HepG2 (cell line): ENCODE results near the gene TEX14. TPM values are rescaled to one million over a fixed set of nuclear protein-coding genes. Genes with fewer than 3 reads are reported as not detected.

Experiments
- ATRX ChIP-seq: sonication (generic); formaldehyde crosslinking; IDR thresholded peaks from 2 replicates; pipeline ENCODE4 v1.4.0; 2020; ENCODE audit warnings: missing genetic modification reagents, borderline replicate concordance
- CREBL2 ChIP-seq: sonication (generic); formaldehyde crosslinking; IDR thresholded peaks from 2 replicates; pipeline ENCODE4 v1.8.1; 2023; ENCODE audit warnings: missing genetic modification reagents, mild to moderate bottlenecking, borderline replicate concordance
- DNMT1 ChIP-seq: sonication (generic); formaldehyde crosslinking; IDR thresholded peaks from 2 replicates; pipeline ENCODE4 v1.5.1; 2020; ENCODE audit warnings: mild to moderate bottlenecking, missing genetic modification reagents
- ELK4 ChIP-seq: sonication (generic); formaldehyde crosslinking; IDR thresholded peaks from 2 replicates; pipeline ENCODE4 v1.9.0; 2021; ENCODE audit warnings: missing genetic modification reagents, borderline replicate concordance
- ERF ChIP-seq: IDR thresholded peaks from 2 replicates; pipeline ENCODE4 v1.6.1; 2018; ENCODE audit warnings: missing biosample characterization, missing genetic modification reagents
- HNRNPK ChIP-seq: fragments of 200-400 bp; formaldehyde crosslinking; IDR thresholded peaks from 2 replicates; pipeline ENCODE4 v1.6.1; 2018; ENCODE audit warnings: low read length, low read depth, moderate library complexity, mild to moderate bottlenecking; ENCODE audit not compliant: poor library complexity, severe bottlenecking
- MIER2 ChIP-seq: IDR thresholded peaks from 2 replicates; pipeline ENCODE4 v1.6.1; 2016; ENCODE audit warnings: missing biosample characterization, missing genetic modification reagents
- NR0B2 ChIP-seq: sonication (generic); formaldehyde crosslinking; IDR thresholded peaks from 2 replicates; pipeline ENCODE4 v1.4.0; 2020; ENCODE audit warnings: mild to moderate bottlenecking, missing genetic modification reagents
- REXO4 ChIP-seq: sonication (generic); formaldehyde crosslinking; IDR thresholded peaks from 2 replicates; pipeline ENCODE4 v1.8.0; 2022; ENCODE audit warnings: missing genetic modification reagents, mild to moderate bottlenecking, borderline replicate concordance
- TCF12 ChIP-seq, 2 experiments: fragments of 450-650 bp in 1 of 2; sonication (generic) in 1 of 2; formaldehyde crosslinking in 1 of 2; IDR thresholded peaks; 2 replicates each; pipeline versions ENCODE4 v1.6.1 to v1.8.0; 2017 to 2022; ENCODE audit warnings: antibody characterized with exemption in 1 of 2, mild to moderate bottlenecking in 1 of 2, missing genetic modification reagents in 1 of 2, moderate library complexity in 1 of 2
- XBP1 ChIP-seq: sonication (generic); formaldehyde crosslinking; IDR thresholded peaks from 2 replicates; pipeline ENCODE4 v1.5.0; 2020; ENCODE audit warnings: missing genetic modification reagents
- ZFP90 ChIP-seq: sonication (generic); formaldehyde crosslinking; IDR thresholded peaks from 2 replicates; pipeline ENCODE4 v1.8.0; 2022; ENCODE audit warnings: missing genetic modification reagents, mild to moderate bottlenecking, inconsistent platforms, borderline replicate concordance
- ZFX ChIP-seq: sonication (generic); formaldehyde crosslinking; IDR thresholded peaks from 2 replicates; pipeline ENCODE4 v1.4.0; 2020; ENCODE audit warnings: mild to moderate bottlenecking, low read depth, missing genetic modification reagents, moderate library complexity
- ZNF263 ChIP-seq: sonication (generic); formaldehyde crosslinking; IDR thresholded peaks from 2 replicates; pipeline ENCODE4 v1.4.0; 2020; ENCODE audit warnings: missing genetic modification reagents
- ZNF318 ChIP-seq: sonication (generic); formaldehyde crosslinking; IDR thresholded peaks from 2 replicates; pipeline ENCODE4 v1.4.0; 2020; ENCODE audit warnings: mild to moderate bottlenecking, missing genetic modification reagents
- ZNF451 ChIP-seq: sonication (generic); formaldehyde crosslinking; IDR thresholded peaks from 2 replicates; pipeline ENCODE4 v1.5.0; 2020; ENCODE audit warnings: mild to moderate bottlenecking, missing genetic modification reagents
- ZNF766 ChIP-seq: sonication (generic); formaldehyde crosslinking; IDR thresholded peaks from 2 replicates; pipeline ENCODE4 v1.5.0; 2020; ENCODE audit warnings: missing genetic modification reagents, borderline replicate concordance
- ZNF839 ChIP-seq: sonication (generic); formaldehyde crosslinking; IDR thresholded peaks from 2 replicates; pipeline ENCODE4 v1.4.0; 2020; ENCODE audit warnings: missing genetic modification reagents, mild to moderate bottlenecking, borderline replicate concordance
- polyA plus RNA-seq, 8 experiments: library from polyadenylated mRNA; depleted of rRNA in 3 of 8; stranded (reverse) in 7 of 8; unstranded in 1 of 8; fragments of >200 nt; fragmentation: Illumina TruSeq in 4 of 8; extraction: Trizol in 4 of 8; gene quantifications; 2 replicates each; pipeline versions ENCODE4 v1.2.1 to v1.2.3, GENCODE V29; 2011 to 2016; ENCODE audit warnings: low read depth in 4 of 8, missing spikeins in 1 of 8, mixed read lengths in 1 of 8; ENCODE audit not compliant: insufficient read depth in 1 of 8
- total RNA-seq, 5 experiments: library from RNA; depleted of rRNA; stranded (reverse); fragments of >200 nt; fragmentation: Illumina TruSeq; extraction: Trizol; gene quantifications; 2 replicates each; pipeline ENCODE4 v1.2.3, GENCODE V29; 2016; ENCODE audit warnings: low read depth in 1 of 5

Gene TEX14
- total and polyA plus RNA-seq, 2 of the 13 experiments (the other 11 are each of a cell fraction or from before 2014, with no cell fraction given), result 0.04 to 0.07 TPM

GRCh38 chr17:58631523-58632323 is 60.1 kb downstream of the TEX14 start (continued):
- TF ChIP-seq TCF12 (IDR thresholded peaks at IDR 0.05) (no peak), TCF12 (CRISPR knock-in tag; IDR thresholded peaks at IDR 0.05) (no peak), ZNF766 (CRISPR knock-in tag) (peak; percentile 90; the same call in 1 of the 2 replicates), DNMT1 (no peak), MIER2 (peak; percentile 91), ERF (CRISPR knock-in tag) (peak; percentile 93), ATRX (CRISPR knock-in tag) (no peak), ELK4 (no peak), ZNF451 (0 out of 2 replicates have a peak, but pooled peaks have one; percentile 50), NR0B2 (no peak), CREBL2 (CRISPR knock-in tag) (0 out of 2 replicates have a peak, but pooled peaks have one; percentile 50), ZFX (CRISPR knock-in tag) (peak; percentile 84), ZNF839 (CRISPR knock-in tag) (no peak), ZFP90 (0 out of 2 replicates have a peak, but pooled peaks have one; percentile 55), HNRNPK (peak; percentile 26), REXO4 (CRISPR knock-in tag) (0 out of 2 replicates have a peak, but pooled peaks have one; percentile 14), ZNF318 (CRISPR knock-in tag) (no peak), ZNF263 (peak; percentile 22; the same call in 1 of the 2 replicates), XBP1 (CRISPR knock-in tag) (peak; percentile 68; the same call in 1 of the 2 replicates)
